Activated CD8-positive, alpha-beta memory T cell treated with anti-CD3 and anti-CD28 coated beads, Interleukin-2, amount 10 ng/mL, durations not matched to agents 7 days and 5 days (primary cell): ENCODE measurements around the gene PPFIA3. TPM values are rescaled to one million over a fixed set of nuclear protein-coding genes. Genes with fewer than 3 reads are reported as not detected.
A peak's percentile ranks its signal among the peaks of the same experiment; 100 is the strongest.
"Not testable (repeated sequence)": the region's sequence is repeated elsewhere in the genome, so short reads cannot be mapped to it uniquely, and the experiment has no call there.

Source experiments
- ATAC-seq: fragments of 150-1000 bp; cut with Tn5 transposase; one replicate; pipeline ENCODE4 v1.10.0; 2021; ENCODE audit warnings: moderate library complexity
- CTCF ChIA-PET: fragments of 350-600 bp; sonication (Branson Sonifier 250); formaldehyde crosslinking; loops from one replicate; lab custom pipeline; 2021; ENCODE audit warnings: antibody characterized with exemption; lab: Charles Lee
- DNase-seq: peaks from one replicate; pipeline ENCODE4 v3.0.0-alpha.2; 2020
- H3K27ac Mint-ChIP-seq: one replicate; pipeline ENCODE4 v1.8.0; 2021; ENCODE audit warnings: mild to moderate bottlenecking, mixed read lengths
- H3K27me3 Mint-ChIP-seq: one replicate; pipeline ENCODE4 v1.8.0; 2021; ENCODE audit warnings: mixed read lengths
- H3K36me3 Mint-ChIP-seq: one replicate; pipeline ENCODE4 v1.8.0; 2021; ENCODE audit warnings: mild to moderate bottlenecking, mixed read lengths
- H3K4me1 Mint-ChIP-seq: one replicate; pipeline ENCODE4 v1.8.0; 2021; ENCODE audit warnings: mixed read lengths
- H3K4me3 Mint-ChIP-seq: one replicate; pipeline ENCODE4 v1.8.0; 2021; ENCODE audit warnings: mild to moderate bottlenecking, moderate library complexity, mixed read lengths
- H3K9me3 Mint-ChIP-seq: one replicate; pipeline ENCODE4 v1.8.0; 2022; ENCODE audit warnings: low read depth, mixed read lengths
- total RNA-seq, 2 experiments: library from RNA; stranded (reverse); gene quantifications; one replicate each; pipeline ENCODE4 v1.2.3, GENCODE V29; 2021

PPFIA3 gene
- total RNA-seq, 2 experiments from 2014 or later, result 1.7 to 3.6 TPM

GRCh38 chr19:49120868-49121267 lies 1.5 kb downstream of the PPFIA3 start:
- H3K4me1 Mint-ChIP-seq, result peaks cover 21% of the 10 kb centered on the region
- peak overlapping the region; percentile 7 for H3K4me3 Mint-ChIP-seq
- H3K9me3 Mint-ChIP-seq, result no peaks in the 10 kb centered on the region
- no peaks in the 10 kb centered on the region for H3K36me3 Mint-ChIP-seq
- peaks cover 23% of the 10 kb centered on the region for H3K27me3 Mint-ChIP-seq
- ATAC-seq, result no peak
- H3K27ac Mint-ChIP-seq, result no peak overlapping the region
- CTCF ChIA-PET, result interaction anchor here (1.8 kb wide), 1 partner anchor 78 kb away, joined by 5 read pairs; no protein-coding TSS in a partner anchor
- no peak for DNase-seq

GRCh38 chr19:49121841-49122240 lies 2.5 kb downstream of the PPFIA3 start:
- H3K27me3 Mint-ChIP-seq, result peaks cover 23% of the 10 kb centered on the region

GRCh38 chr19:49123285-49123684 lies 3.9 kb downstream of the PPFIA3 start:
- H3K4me3 Mint-ChIP-seq, H3K36me3 Mint-ChIP-seq, DNase-seq, H3K27ac Mint-ChIP-seq, ATAC-seq, H3K9me3 Mint-ChIP-seq: not testable (repeated sequence)
- CTCF ChIA-PET, result interaction anchor here (0.6 to 1.2 kb wide), 2 partner anchors 9 to 25 kb away, joined by 3 to 4 read pairs; partner anchors contain the start of gene LIN7B
- H3K27me3 Mint-ChIP-seq, result peaks cover 23% of the 10 kb centered on the region
- peaks cover 15% of the 10 kb centered on the region for H3K4me1 Mint-ChIP-seq

More at GRCh38 chr19:49121841-49122240, 2.5 kb downstream of the PPFIA3 start:
- CTCF ChIA-PET, result interaction anchor here (0.7 kb wide), 1 partner anchor 24 kb away, joined by 4 read pairs; no protein-coding TSS in a partner anchor
- DNase-seq, ATAC-seq, H3K4me3 Mint-ChIP-seq, H3K36me3 Mint-ChIP-seq, H3K9me3 Mint-ChIP-seq, H3K27ac Mint-ChIP-seq: not testable (repeated sequence)
- H3K4me1 Mint-ChIP-seq, result peaks cover 21% of the 10 kb centered on the region

GRCh38 chr19:49125025-49125731 lies 5.8 kb downstream of the PPFIA3 start:
- no peaks in the 10 kb centered on the region for H3K9me3 Mint-ChIP-seq
- H3K27me3 Mint-ChIP-seq, result peaks cover 20% of the 10 kb centered on the region
- ATAC-seq (no peak), DNase-seq (no peak)
- H3K4me3 Mint-ChIP-seq, result no peak overlapping the region
- no peak overlapping the region for H3K27ac Mint-ChIP-seq
- H3K36me3 Mint-ChIP-seq, result no peaks in the 10 kb centered on the region
- CTCF ChIA-PET, result interaction anchor here (1.8 kb wide), 1 partner anchor 11 kb away, joined by 9 read pairs; the partner anchor contains the start of gene LIN7B
- peaks cover 17% of the 10 kb centered on the region for H3K4me1 Mint-ChIP-seq

GRCh38 chr19:49126575-49126974 lies 7.2 kb downstream of the PPFIA3 start:
- Mint-ChIP-seq H3K9me3 (no peaks in the 10 kb centered on the region), H3K4me3 (no peak overlapping the region), H3K27me3 (peaks cover 9% of the 10 kb centered on the region), H3K27ac (no peak overlapping the region), H3K36me3 (no peaks in the 10 kb centered on the region), H3K4me1 (peaks cover 9% of the 10 kb centered on the region)
- DNase-seq (no peak), ATAC-seq (no peak)
- CTCF ChIA-PET, result interaction anchor here (0.6 to 2.1 kb wide), 4 partner anchors 13 to 555 kb away, joined by 3 to 20 read pairs (median 4); partner anchors contain the start of gene LIN7B

GRCh38 chr19:49127225-49127624 lies 7.9 kb downstream of the PPFIA3 start:
- DNase-seq, H3K4me3 Mint-ChIP-seq, H3K27me3 Mint-ChIP-seq, H3K36me3 Mint-ChIP-seq, H3K27ac Mint-ChIP-seq, H3K9me3 Mint-ChIP-seq, H3K4me1 Mint-ChIP-seq, ATAC-seq: not testable (repeated sequence)
- CTCF ChIA-PET, result interaction anchor here (0.5 to 2.1 kb wide), 13 partner anchors 8 to 554 kb away, joined by 3 to 20 read pairs (median 3); partner anchors contain the start of gene LIN7B

- peaks cover 9% of the 10 kb centered on the region for H3K4me1 Mint-ChIP-seq
Measured at GRCh38 chr19:49127674-49128544, 8.6 kb downstream of the PPFIA3 start.

GRCh38 chr19:49128545-49129237 lies 9.3 kb downstream of the PPFIA3 start:
- Mint-ChIP-seq H3K4me1 (peaks cover 14% of the 10 kb centered on the region), H3K27ac (peak overlapping the region; percentile 7), H3K4me3 (peak overlapping the region; percentile 71), H3K27me3 (peaks cover 5% of the 10 kb centered on the region), H3K36me3 (no peaks in the 10 kb centered on the region), H3K9me3 (no peaks in the 10 kb centered on the region)
- no peak for ATAC-seq
- DNase-seq, result no peak
- CTCF ChIA-PET, result interaction anchor here (0.6 to 2.5 kb wide), 16 partner anchors 9 to 340 kb away, joined by 3 to 20 read pairs (median 4); partner anchors contain the start of genes GYS1, LIN7B and RUVBL2

More at GRCh38 chr19:49127674-49128544, 8.6 kb downstream of the PPFIA3 start:
- no peaks in the 10 kb centered on the region for H3K36me3 Mint-ChIP-seq
- no peaks in the 10 kb centered on the region for H3K9me3 Mint-ChIP-seq
- H3K27me3 Mint-ChIP-seq, result peaks cover 3% of the 10 kb centered on the region
- peak overlapping the region; percentile 71 for H3K4me3 Mint-ChIP-seq
- peak; percentile 97 for DNase-seq
- peak; percentile 95 for ATAC-seq
- CTCF ChIA-PET, result interaction anchor here (0.5 to 2.5 kb wide), 19 partner anchors 7 to 1403 kb away, joined by 3 to 20 read pairs (median 3); partner anchors contain the start of genes GYS1, LIN7B and RUVBL2
- H3K27ac Mint-ChIP-seq, result peak overlapping the region; percentile 79

- H3K27ac Mint-ChIP-seq, result no peak overlapping the region
- no peaks in the 10 kb centered on the region for H3K9me3 Mint-ChIP-seq
Measured at GRCh38 chr19:49129238-49129583, 9.9 kb downstream of the PPFIA3 start.

GRCh38 chr19:49130325-49130724 lies 11.0 kb downstream of the PPFIA3 start:
- Mint-ChIP-seq H3K4me3 (no peak overlapping the region), H3K9me3 (no peaks in the 10 kb centered on the region), H3K27ac (no peak overlapping the region), H3K36me3 (no peaks in the 10 kb centered on the region), H3K27me3 (peaks cover 6% of the 10 kb centered on the region), H3K4me1 (peaks cover 17% of the 10 kb centered on the region)
- no peak for ATAC-seq
- DNase-seq, result no peak
- CTCF ChIA-PET, result interaction anchor here (0.7 to 2.2 kb wide), 6 partner anchors 10 to 96 kb away, joined by 3 to 9 read pairs (median 6); partner anchors contain the start of gene LIN7B

More at GRCh38 chr19:49129238-49129583, 9.9 kb downstream of the PPFIA3 start:
- Mint-ChIP-seq H3K27me3 (peaks cover 6% of the 10 kb centered on the region), H3K4me3 (no peak overlapping the region), H3K4me1 (peaks cover 17% of the 10 kb centered on the region), H3K36me3 (no peaks in the 10 kb centered on the region)
- DNase-seq (no peak), ATAC-seq (no peak)
- CTCF ChIA-PET, result interaction anchor here (0.7 to 2.5 kb wide), 7 partner anchors 9 to 136 kb away, joined by 3 to 15 read pairs (median 6); partner anchors contain the start of genes GYS1, LIN7B and RUVBL2

GRCh38 chr19:49132974-49133609 lies 13.7 kb downstream of the PPFIA3 start:
- CTCF ChIA-PET, result interaction anchor here (0.8 to 2.3 kb wide), 6 partner anchors 13 to 133 kb away, joined by 3 to 14 read pairs (median 4); partner anchors contain the start of gene LIN7B
- Mint-ChIP-seq H3K27ac (no peak overlapping the region), H3K9me3 (no peaks in the 10 kb centered on the region), H3K4me3 (peak overlapping the region; percentile 53), H3K36me3 (no peaks in the 10 kb centered on the region), H3K4me1 (peaks cover 15% of the 10 kb centered on the region), H3K27me3 (peaks cover 6% of the 10 kb centered on the region)
- ATAC-seq, result peak; percentile 30
- DNase-seq, result no peak
